DOHH2 (cell line): ENCODE measurements around the gene LDLRAD2.

Experiments
- H3F3A ChIP-seq: fragments of 200-600 bp; sonication (generic), shearing (Covaris generic); 2 replicates; pipeline ENCODE4 v1.6.0; 2016; ENCODE audit warnings: antibody characterized with exemption, mild to moderate bottlenecking; ENCODE audit not compliant: control insufficient read depth, insufficient read depth
- H3K27ac ChIP-seq: fragments of 200-600 bp; sonication (generic); 2 replicates; pipeline ENCODE4 v1.5.1; 2014; ENCODE audit warnings: low read depth, mild to moderate bottlenecking, low read length, moderate library complexity
- H3K27me3 ChIP-seq: fragments of 200-600 bp; sonication (generic); 2 replicates; pipeline ENCODE4 v1.6.1; 2014; ENCODE audit warnings: mild to moderate bottlenecking, low read length, mixed read lengths; ENCODE audit not compliant: control insufficient read depth
- H3K36me3 ChIP-seq: fragments of 200-600 bp; sonication (generic); 2 replicates; pipeline ENCODE4 v1.6.1; 2014; ENCODE audit warnings: mild to moderate bottlenecking, low read length, moderate library complexity, mixed read lengths; ENCODE audit not compliant: control insufficient read depth
- H3K4me1 ChIP-seq: fragments of 200-600 bp; sonication (generic); 2 replicates; pipeline ENCODE4 v1.6.1; 2014; ENCODE audit warnings: mild to moderate bottlenecking, low read length, mixed read lengths; ENCODE audit not compliant: control insufficient read depth
- H3K4me2 ChIP-seq: fragments of 200-600 bp; sonication (generic); 2 replicates; pipeline ENCODE4 v1.6.0; 2014; ENCODE audit warnings: mild to moderate bottlenecking, low read length, moderate library complexity
- H3K4me3 ChIP-seq: fragments of 200-600 bp; sonication (generic); 2 replicates; pipeline ENCODE4 v1.5.1; 2014; ENCODE audit warnings: mild to moderate bottlenecking, low read length, mixed read lengths
- H3K79me2 ChIP-seq: fragments of 200-600 bp; sonication (generic); 2 replicates; pipeline ENCODE4 v1.6.1; 2014; ENCODE audit warnings: mild to moderate bottlenecking, low read length, mixed read lengths; ENCODE audit not compliant: control insufficient read depth
- H3K9me2 ChIP-seq: fragments of 200-600 bp; sonication (generic); replicated peaks from 2 replicates; pipeline ENCODE4 v1.6.1; 2014; ENCODE audit warnings: mild to moderate bottlenecking, low read length, mixed read lengths; ENCODE audit not compliant: control insufficient read depth
- H3K9me3 ChIP-seq: fragments of 200-600 bp; sonication (generic); 2 replicates; pipeline ENCODE4 v1.6.1; 2014; ENCODE audit warnings: antibody characterized with exemption, low read length, mixed read lengths; ENCODE audit not compliant: control insufficient read depth, insufficient read depth
- H4K20me1 ChIP-seq: fragments of 200-600 bp; sonication (generic); 2 replicates; pipeline ENCODE4 v1.6.0; 2014; ENCODE audit warnings: low read depth, mild to moderate bottlenecking, antibody characterized with exemption, low read length, moderate library complexity; ENCODE audit not compliant: control insufficient read depth, insufficient read depth
- EZH2phosphoT487 ChIP-seq: fragments of 200-600 bp; sonication (generic); IDR thresholded peaks from 2 replicates; pipeline ENCODE4 v1.6.1; 2017; ENCODE audit warnings: borderline replicate concordance, mild to moderate bottlenecking, antibody characterized with exemption, low read length, moderate library complexity, mixed read lengths
- TF ChIP-seq, protein P1 (sequence below): fragments of 200-600 bp; sonication (generic); IDR thresholded peaks from one replicate; pipeline ENCODE4 v1.5.1; 2014; ENCODE audit warnings: antibody characterized with exemption, mild to moderate bottlenecking, low read depth, low read length; ENCODE audit not compliant: poor library complexity, severe bottlenecking

Gene LDLRAD2

DNA sequence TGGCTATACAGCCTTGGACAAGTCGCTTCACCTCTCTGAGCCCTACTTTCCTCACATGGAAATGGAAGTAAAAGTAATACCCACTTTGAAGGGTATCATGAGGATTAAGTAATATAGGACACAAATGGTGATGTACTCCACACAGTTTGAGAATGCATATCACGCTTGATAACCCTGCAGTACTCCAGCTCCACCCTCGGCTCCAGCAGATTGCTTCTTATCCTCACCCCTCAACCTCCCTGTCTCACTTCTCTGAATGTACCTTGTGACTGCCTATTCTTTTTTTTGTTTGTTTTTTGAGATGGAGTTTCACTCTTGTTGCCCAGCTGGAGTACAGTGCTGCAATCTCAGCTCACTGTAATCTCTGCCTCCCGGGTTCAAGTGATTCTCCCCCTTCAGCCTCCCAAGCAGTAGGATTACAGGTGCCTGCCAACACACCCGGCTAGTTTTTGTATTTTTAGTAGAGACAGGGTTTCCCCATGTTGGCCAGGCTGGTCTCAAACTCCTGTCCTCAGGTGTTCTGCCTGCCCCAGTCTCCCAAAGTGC, 55.5 kb downstream of the LDLRAD2 start:
- no peak overlapping the region for H3K27ac ChIP-seq
- no peaks in the 10 kb centered on the region for H3K9me2 ChIP-seq
- no peak overlapping the region for H3K4me2 ChIP-seq
- TF ChIP-seq EZH2phosphoT487 = no peak
- TF ChIP-seq, protein P1, sequence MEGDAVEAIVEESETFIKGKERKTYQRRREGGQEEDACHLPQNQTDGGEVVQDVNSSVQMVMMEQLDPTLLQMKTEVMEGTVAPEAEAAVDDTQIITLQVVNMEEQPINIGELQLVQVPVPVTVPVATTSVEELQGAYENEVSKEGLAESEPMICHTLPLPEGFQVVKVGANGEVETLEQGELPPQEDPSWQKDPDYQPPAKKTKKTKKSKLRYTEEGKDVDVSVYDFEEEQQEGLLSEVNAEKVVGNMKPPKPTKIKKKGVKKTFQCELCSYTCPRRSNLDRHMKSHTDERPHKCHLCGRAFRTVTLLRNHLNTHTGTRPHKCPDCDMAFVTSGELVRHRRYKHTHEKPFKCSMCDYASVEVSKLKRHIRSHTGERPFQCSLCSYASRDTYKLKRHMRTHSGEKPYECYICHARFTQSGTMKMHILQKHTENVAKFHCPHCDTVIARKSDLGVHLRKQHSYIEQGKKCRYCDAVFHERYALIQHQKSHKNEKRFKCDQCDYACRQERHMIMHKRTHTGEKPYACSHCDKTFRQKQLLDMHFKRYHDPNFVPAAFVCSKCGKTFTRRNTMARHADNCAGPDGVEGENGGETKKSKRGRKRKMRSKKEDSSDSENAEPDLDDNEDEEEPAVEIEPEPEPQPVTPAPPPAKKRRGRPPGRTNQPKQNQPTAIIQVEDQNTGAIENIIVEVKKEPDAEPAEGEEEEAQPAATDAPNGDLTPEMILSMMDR = no peak
- H3K79me2 ChIP-seq = no peaks in the 10 kb centered on the region
- H3K4me1 ChIP-seq = no peaks in the 10 kb centered on the region
- H3K36me3 ChIP-seq = no peaks in the 10 kb centered on the region
- H3K9me3 ChIP-seq = no peaks in the 10 kb centered on the region
- H4K20me1 ChIP-seq = no peaks in the 10 kb centered on the region
- H3K4me3 ChIP-seq = no peak overlapping the region
- H3K27me3 ChIP-seq = no peaks in the 10 kb centered on the region
- H3F3A ChIP-seq = no peaks in the 10 kb centered on the region

DNA sequence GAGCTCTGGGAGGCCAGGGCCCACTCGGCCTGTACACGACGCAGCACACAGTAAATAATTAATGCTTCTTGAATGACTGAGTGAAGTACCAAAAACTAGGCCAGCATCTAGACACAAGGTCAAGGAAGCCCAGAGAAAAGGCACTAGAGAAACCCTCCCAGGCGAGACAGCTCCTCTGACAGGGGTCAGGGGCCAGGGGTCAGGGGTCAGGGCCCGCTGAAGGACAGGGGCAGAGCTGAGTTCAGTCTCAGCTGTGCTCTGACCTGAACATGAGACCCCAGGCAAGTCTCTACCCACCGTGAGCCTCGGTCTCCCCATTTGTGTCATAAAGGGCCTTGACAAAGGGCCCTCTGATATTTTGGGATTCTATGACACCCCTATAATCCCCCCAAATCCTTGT, 56.4 kb downstream of the LDLRAD2 start:
- no peak overlapping the region for H3K27ac ChIP-seq
- no peaks in the 10 kb centered on the region for H3K4me1 ChIP-seq
- no peaks in the 10 kb centered on the region for H3K9me3 ChIP-seq
- H3K27me3 ChIP-seq = no peaks in the 10 kb centered on the region
- H3K9me2 ChIP-seq = no peaks in the 10 kb centered on the region
- H3K79me2 ChIP-seq = no peaks in the 10 kb centered on the region
- no peaks in the 10 kb centered on the region for H3F3A ChIP-seq
- no peak overlapping the region for H3K4me3 ChIP-seq
- H3K4me2 ChIP-seq = no peak overlapping the region
- H3K36me3 ChIP-seq = no peaks in the 10 kb centered on the region
- H4K20me1 ChIP-seq = no peaks in the 10 kb centered on the region
- TF ChIP-seq, protein P1 = no peak
- no peak for TF ChIP-seq EZH2phosphoT487

GRCh38 chr1:21868941-21869454, 56.9 kb downstream of the LDLRAD2 start:
- H3K4me2 ChIP-seq = no peak overlapping the region
- H4K20me1 ChIP-seq = no peaks in the 10 kb centered on the region
- TF ChIP-seq, protein P1 = no peak
- TF ChIP-seq EZH2phosphoT487 = no peak
- no peaks in the 10 kb centered on the region for H3K9me3 ChIP-seq
- no peaks in the 10 kb centered on the region for H3F3A ChIP-seq
- H3K4me3 ChIP-seq = no peak overlapping the region
- H3K4me1 ChIP-seq = no peaks in the 10 kb centered on the region
- no peaks in the 10 kb centered on the region for H3K27me3 ChIP-seq
- H3K79me2 ChIP-seq = no peaks in the 10 kb centered on the region
- H3K27ac ChIP-seq = no peak overlapping the region
- H3K36me3 ChIP-seq = no peaks in the 10 kb centered on the region
- no peaks in the 10 kb centered on the region for H3K9me2 ChIP-seq
